Measurements from ENCODE around the gene CTBP1. TPM values are rescaled to one million over a fixed set of nuclear protein-coding genes. Genes with fewer than 3 reads are reported as not detected.

The CTBP1 gene
- polyA plus RNA-seq, 1 donor from 2014 or later = 325 TPM

- Histone ChIP-seq H3F3A (ENCODE audit: insufficient read depth, low read length, poor library complexity, severe bottlenecking) (no peaks in the 10 kb centered on the region), H2AFZ (ENCODE audit: low read depth, low read length) (no peak overlapping the region), H3K9me3 (ENCODE audit: low read length) (no peaks in the 10 kb centered on the region), H4K20me1 (ENCODE audit: insufficient read depth) (no peaks in the 10 kb centered on the region), H3K36me3 (ENCODE audit: insufficient read depth, low read length) (no peaks in the 10 kb centered on the region), H3K79me2 (replicated peaks; ENCODE audit: insufficient read depth, low read length) (no peaks in the 10 kb centered on the region), H3K27ac (ENCODE audit: low read length) (no peak overlapping the region), H3K4me3 (ENCODE audit: low read length) (no peak overlapping the region), H3K9me2 (ENCODE audit: insufficient read depth, low read length) (no peaks in the 10 kb centered on the region), H3K27me3 (ENCODE audit: insufficient read depth, low read depth, low read length) (peaks cover 65% of the 10 kb centered on the region), H3K4me2 (ENCODE audit: low read length) (no peak overlapping the region), H3K9ac (ENCODE audit: low read length) (no peak overlapping the region)
- no peak for TF ChIP-seq REST (IDR thresholded peaks at IDR 0.05; ENCODE audit: borderline replicate concordance)
- no peak for TF ChIP-seq SMC3 (conservative IDR thresholded peaks at IDR 0.05; ENCODE audit: poor library complexity)
- no peak for TF ChIP-seq MXI1 (conservative IDR thresholded peaks at IDR 0.05; ENCODE audit: poor library complexity, severe bottlenecking)
- TF ChIP-seq CTCF (IDR thresholded peaks at IDR 0.05; ENCODE audit: poor library complexity, severe bottlenecking) = no peak
- TF ChIP-seq EZH2 (IDR thresholded peaks at IDR 0.05; ENCODE audit: borderline replicate concordance, insufficient read depth, low read length, poor library complexity, severe bottlenecking) = no peak
- TF ChIP-seq TAF1 (IDR thresholded peaks at IDR 0.05; ENCODE audit: low read depth) = no peak
- no peak for TF ChIP-seq RAD21 (conservative IDR thresholded peaks at IDR 0.05)
- TF ChIP-seq POLR2AphosphoS5 (IDR thresholded peaks at IDR 0.05) = no peak
- TF ChIP-seq EP300 (conservative IDR thresholded peaks at IDR 0.05; ENCODE audit: poor library complexity, severe bottlenecking) = no peak
These were observed 78.6 kb downstream of the CTBP1 start for GRCh38 chr4:1170156-1170975.

GRCh38 chr4:1169691-1170096, 79.2 kb downstream of the CTBP1 start:
- H3K27ac ChIP-seq (ENCODE audit: low read length) = no peak overlapping the region
- peaks cover 61% of the 10 kb centered on the region for H3K27me3 ChIP-seq (ENCODE audit: insufficient read depth, low read depth, low read length)
- TF ChIP-seq MXI1 (conservative IDR thresholded peaks at IDR 0.05; ENCODE audit: poor library complexity, severe bottlenecking) = no peak
- TF ChIP-seq TAF1 (IDR thresholded peaks at IDR 0.05; ENCODE audit: low read depth) = no peak
- no peak for TF ChIP-seq EP300 (conservative IDR thresholded peaks at IDR 0.05; ENCODE audit: poor library complexity, severe bottlenecking)
- no peak for TF ChIP-seq POLR2AphosphoS5 (IDR thresholded peaks at IDR 0.05)
- TF ChIP-seq REST (IDR thresholded peaks at IDR 0.05; ENCODE audit: borderline replicate concordance) = no peak
- TF ChIP-seq RAD21 (conservative IDR thresholded peaks at IDR 0.05) = no peak
- TF ChIP-seq SMC3 (conservative IDR thresholded peaks at IDR 0.05; ENCODE audit: poor library complexity) = no peak
- no peak for TF ChIP-seq EZH2 (IDR thresholded peaks at IDR 0.05; ENCODE audit: borderline replicate concordance, insufficient read depth, low read length, poor library complexity, severe bottlenecking)
- TF ChIP-seq CTCF (IDR thresholded peaks at IDR 0.05; ENCODE audit: poor library complexity, severe bottlenecking) = no peak

More at GRCh38 chr4:1169691-1170096, 79.2 kb downstream of the CTBP1 start:
- Histone ChIP-seq H2AFZ (ENCODE audit: low read depth, low read length) (no peak overlapping the region), H3K4me2 (ENCODE audit: low read length) (no peak overlapping the region), H4K20me1 (ENCODE audit: insufficient read depth) (no peaks in the 10 kb centered on the region), H3F3A (ENCODE audit: insufficient read depth, low read length, poor library complexity, severe bottlenecking) (no peaks in the 10 kb centered on the region), H3K36me3 (ENCODE audit: insufficient read depth, low read length) (no peaks in the 10 kb centered on the region), H3K4me3 (ENCODE audit: low read length) (no peak overlapping the region), H3K9me2 (ENCODE audit: insufficient read depth, low read length) (no peaks in the 10 kb centered on the region), H3K79me2 (replicated peaks; ENCODE audit: insufficient read depth, low read length) (no peaks in the 10 kb centered on the region), H3K9me3 (ENCODE audit: low read length) (no peaks in the 10 kb centered on the region), H3K9ac (ENCODE audit: low read length) (no peak overlapping the region)
